WTC11 (cell line): ENCODE measurements around the gene FGF16. TPM values are rescaled to one million over a fixed set of nuclear protein-coding genes. Genes with fewer than 3 reads are reported as not detected.

Source experiments
- ATAC-seq: fragments of 200-7000 bp; cut with Tn5 transposase; 2 replicates; pipeline ENCODE4 v1.10.0; 2021; ENCODE audit warnings: mild to moderate bottlenecking, moderate library complexity
- CTCF ChIA-PET: fragments of 300-600 bp; sonication (Branson Sonifier 250); formaldehyde crosslinking; loops from one replicate; lab custom pipeline; 2021; ENCODE audit warnings: antibody characterized with exemption; lab: Charles Lee
- POLR2A ChIA-PET: fragments of 350-600 bp; sonication (Branson Sonifier 250); formaldehyde crosslinking; loops from one replicate; lab custom pipeline; 2021; ENCODE audit warnings: antibody characterized with exemption; lab: Charles Lee
- DNase-seq: peaks from one replicate; pipeline ENCODE4 v3.0.0; 2021; ENCODE audit warnings: low spot score
- H3K27ac Mint-ChIP-seq: 2 replicates; pipeline ENCODE4 v1.8.0; 2021; ENCODE audit warnings: mixed read lengths
- H3K27me3 Mint-ChIP-seq: 2 replicates; pipeline ENCODE4 v1.8.0; 2021; ENCODE audit warnings: low read depth, mild to moderate bottlenecking, moderate library complexity, mixed read lengths
- H3K36me3 Mint-ChIP-seq: 2 replicates; pipeline ENCODE4 v1.8.0; 2021; ENCODE audit warnings: mixed read lengths
- H3K4me1 Mint-ChIP-seq: 2 replicates; pipeline ENCODE4 v1.8.0; 2022; ENCODE audit warnings: mixed read lengths
- H3K4me3 Mint-ChIP-seq: 2 replicates; pipeline ENCODE4 v1.8.0; 2021; ENCODE audit warnings: mild to moderate bottlenecking, moderate library complexity, mixed read lengths
- H3K9me3 Mint-ChIP-seq: 2 replicates; pipeline ENCODE4 v1.8.0; 2021; ENCODE audit warnings: mixed read lengths
- AFF4 ChIP-seq: sonication (generic); formaldehyde crosslinking; IDR thresholded peaks from 2 replicates; pipeline ENCODE4 v1.8.1; 2023; ENCODE audit warnings: mild to moderate bottlenecking, missing genetic modification reagents, borderline replicate concordance
- CDX4 ChIP-seq: fragments of 250-450 bp; sonication (Bioruptor Pico); IDR thresholded peaks from 2 replicates; pipeline ENCODE4 v1.9.0; 2021; ENCODE audit warnings: moderate library complexity, mild to moderate bottlenecking, inconsistent platforms, borderline replicate concordance
- E2F1 ChIP-seq: sonication (generic); formaldehyde crosslinking; IDR thresholded peaks from 2 replicates; pipeline ENCODE4 v1.8.0; 2022; ENCODE audit warnings: mild to moderate bottlenecking, missing genetic modification reagents
- E2F5 ChIP-seq: sonication (generic); formaldehyde crosslinking; IDR thresholded peaks from 2 replicates; pipeline ENCODE4 v1.8.1; 2022; ENCODE audit warnings: mild to moderate bottlenecking, moderate library complexity, missing genetic modification reagents
- EMX1 ChIP-seq: fragments of 250-450 bp; sonication (Bioruptor Pico); IDR thresholded peaks from 2 replicates; pipeline ENCODE4 v1.8.0; 2021; ENCODE audit warnings: mild to moderate bottlenecking
- GABPB1 ChIP-seq: sonication (generic); formaldehyde crosslinking; IDR thresholded peaks from 2 replicates; pipeline ENCODE4 v1.8.1; 2023; ENCODE audit warnings: mild to moderate bottlenecking, missing genetic modification reagents
- JAZF1 ChIP-seq: fragments of 250-450 bp; sonication (Bioruptor Pico); IDR thresholded peaks from 2 replicates; pipeline ENCODE4 v1.9.0; 2021; ENCODE audit warnings: moderate library complexity, mild to moderate bottlenecking, inconsistent platforms
- KAT7 ChIP-seq: sonication (generic); formaldehyde crosslinking; IDR thresholded peaks from 2 replicates; pipeline ENCODE4 v1.8.1; 2023; ENCODE audit warnings: missing genetic modification reagents, mild to moderate bottlenecking, borderline replicate concordance
- MYBL2 ChIP-seq: sonication (generic); formaldehyde crosslinking; IDR thresholded peaks from 2 replicates; pipeline ENCODE4 v1.8.1; 2023; ENCODE audit warnings: mild to moderate bottlenecking, moderate library complexity, missing genetic modification reagents
- NR2C2 ChIP-seq: sonication (generic); formaldehyde crosslinking; IDR thresholded peaks from 2 replicates; pipeline ENCODE4 v1.8.0; 2022; ENCODE audit warnings: mild to moderate bottlenecking, missing genetic modification reagents
- RORB ChIP-seq: fragments of 250-450 bp; sonication (Bioruptor Pico); IDR thresholded peaks from 2 replicates; pipeline ENCODE4 v1.9.0; 2021; ENCODE audit warnings: mild to moderate bottlenecking
- SMAD3 ChIP-seq: sonication (generic); formaldehyde crosslinking; IDR thresholded peaks from 2 replicates; pipeline ENCODE4 v1.8.0; 2022; ENCODE audit warnings: missing genetic modification reagents, mild to moderate bottlenecking, borderline replicate concordance
- USF1 ChIP-seq: sonication (generic); formaldehyde crosslinking; IDR thresholded peaks from 2 replicates; pipeline ENCODE4 v1.8.0; 2022; ENCODE audit warnings: mild to moderate bottlenecking, missing genetic modification reagents
- ZNF138 ChIP-seq: sonication (generic); formaldehyde crosslinking; conservative IDR thresholded peaks from 2 replicates; pipeline ENCODE4 v1.8.1; 2022; ENCODE audit warnings: mild to moderate bottlenecking, moderate library complexity, missing genetic modification reagents
- ZNF219 ChIP-seq: sonication (generic); formaldehyde crosslinking; IDR thresholded peaks from 2 replicates; pipeline ENCODE4 v1.8.0; 2023; ENCODE audit warnings: missing genetic modification reagents, mild to moderate bottlenecking, borderline replicate concordance
- ZNF396 ChIP-seq: fragments of 250-450 bp; sonication (Bioruptor Pico); IDR thresholded peaks from 2 replicates; pipeline ENCODE4 v1.8.0; 2021; ENCODE audit warnings: mild to moderate bottlenecking, moderate library complexity, borderline replicate concordance
- total RNA-seq: library from RNA; stranded (reverse); gene quantifications from 3 replicates; pipeline ENCODE4 v1.2.3, GENCODE V29; 2021
- TF ChIP-seq, protein P1 (sequence below): fragments of 250-450 bp; sonication (Bioruptor Pico); IDR thresholded peaks from 2 replicates; pipeline ENCODE4 v1.9.0; 2021; ENCODE audit warnings: mild to moderate bottlenecking
- TF ChIP-seq, protein P2 (sequence below): sonication (generic); formaldehyde crosslinking; conservative IDR thresholded peaks from 2 replicates; pipeline ENCODE4 v1.8.1; 2022; ENCODE audit warnings: mild to moderate bottlenecking, missing genetic modification reagents

Gene FGF16
- total RNA-seq, 1 experiment from 2014 or later = 1.6 TPM

DNA sequence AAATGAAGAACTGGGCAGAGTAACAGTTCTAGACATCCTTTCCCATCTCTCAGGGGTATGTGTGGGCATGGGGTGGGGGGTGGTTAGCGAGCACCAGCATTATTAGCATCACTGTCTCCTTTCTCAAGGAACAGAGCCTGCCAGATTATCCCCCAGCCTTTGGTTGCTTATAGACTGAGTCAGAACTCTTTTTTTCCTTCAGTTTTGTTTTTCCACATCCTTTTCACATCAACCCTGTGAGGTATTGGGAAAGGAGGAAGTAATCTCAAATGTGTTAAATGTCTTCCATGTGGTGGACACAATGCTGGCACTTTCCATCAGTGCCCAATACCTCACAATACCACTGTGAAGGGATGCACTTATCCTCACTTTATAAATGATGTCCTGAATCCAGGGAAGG lies 3.1 kb upstream of the FGF16 start:
- CTCF ChIA-PET = no interaction called here
- TF ChIP-seq USF1 (CRISPR knock-in tag) = no peak
- no peak for TF ChIP-seq KAT7 (CRISPR knock-in tag)
- no peak for TF ChIP-seq GABPB1
- no peak for TF ChIP-seq CDX4
- TF ChIP-seq E2F5 (CRISPR knock-in tag) = no peak
- TF ChIP-seq EMX1 (CRISPR knock-in tag) = no peak
- no peak for TF ChIP-seq E2F1
- TF ChIP-seq, protein P1, sequence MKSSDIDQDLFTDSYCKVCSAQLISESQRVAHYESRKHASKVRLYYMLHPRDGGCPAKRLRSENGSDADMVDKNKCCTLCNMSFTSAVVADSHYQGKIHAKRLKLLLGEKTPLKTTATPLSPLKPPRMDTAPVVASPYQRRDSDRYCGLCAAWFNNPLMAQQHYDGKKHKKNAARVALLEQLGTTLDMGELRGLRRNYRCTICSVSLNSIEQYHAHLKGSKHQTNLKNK = no peak
- no peak for TF ChIP-seq ZNF138 (CRISPR knock-in tag)
- no peak for TF ChIP-seq RORB (CRISPR knock-in tag)
- no peak for DNase-seq
- ATAC-seq = no peak
- Mint-ChIP-seq H3K4me3 (no peak overlapping the region), H3K36me3 (peaks cover 2% of the 10 kb centered on the region; the same call in 1 of the 2 replicates), H3K27me3 (peaks cover 24% of the 10 kb centered on the region), H3K9me3 (0 out of 2 replicates have a peak, but pooled peaks cover 4% of the 10 kb centered on the region), H3K4me1 (peaks cover 34% of the 10 kb centered on the region), H3K27ac (no peak overlapping the region)
- POLR2A ChIA-PET = no interaction called here

DNA sequence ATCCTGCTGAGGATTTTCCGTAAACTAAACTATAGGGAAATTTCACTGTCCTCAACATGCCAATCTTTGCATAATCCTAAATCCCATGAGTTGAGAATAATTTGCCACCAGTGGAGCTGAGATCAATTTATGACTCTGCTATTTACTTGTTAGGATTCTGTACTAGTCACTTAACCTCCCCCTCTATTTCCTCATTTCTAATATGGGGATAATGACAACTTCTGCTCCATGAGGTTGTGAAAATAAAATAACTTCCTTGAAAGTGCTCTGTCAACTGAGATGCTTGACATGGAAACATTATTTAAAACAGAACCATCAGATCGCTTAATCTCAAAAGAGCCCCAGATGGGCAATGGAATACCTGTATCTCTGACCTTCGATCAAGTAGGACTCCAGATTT lies 2.6 kb upstream of the FGF16 start:
- Mint-ChIP-seq H3K4me1 (peaks cover 35% of the 10 kb centered on the region), H3K27ac (no peak overlapping the region), H3K36me3 (peaks cover 2% of the 10 kb centered on the region; the same call in 1 of the 2 replicates), H3K27me3 (peaks cover 24% of the 10 kb centered on the region), H3K9me3 (0 out of 2 replicates have a peak, but pooled peaks cover 4% of the 10 kb centered on the region), H3K4me3 (no peak overlapping the region)
- no peak for DNase-seq
- CTCF ChIA-PET = no interaction called here
- ATAC-seq = no peak
- TF ChIP-seq E2F5 (CRISPR knock-in tag) (no peak), SMAD3 (CRISPR knock-in tag) (no peak), AFF4 (CRISPR knock-in tag) (no peak), ZNF396 (CRISPR knock-in tag) (no peak), JAZF1 (CRISPR knock-in tag) (no peak), KAT7 (CRISPR knock-in tag) (no peak), NR2C2 (CRISPR knock-in tag) (no peak), ZNF219 (CRISPR knock-in tag) (no peak), MYBL2 (CRISPR knock-in tag) (no peak)
- TF ChIP-seq, protein P2, sequence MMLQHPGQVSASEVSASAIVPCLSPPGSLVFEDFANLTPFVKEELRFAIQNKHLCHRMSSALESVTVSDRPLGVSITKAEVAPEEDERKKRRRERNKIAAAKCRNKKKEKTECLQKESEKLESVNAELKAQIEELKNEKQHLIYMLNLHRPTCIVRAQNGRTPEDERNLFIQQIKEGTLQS (CRISPR knock-in tag) = no peak
- POLR2A ChIA-PET = no interaction called here
